Esophagus muscularis mucosa (tissue), 3 donors: ENCODE data around the gene HDAC1.

ENCODE experiments used
- CTCF ChIP-seq, 3 experiments: fragments of 200-600 bp in 2 of 3; fragments of 450-650 bp in 1 of 3; sonication (generic) in 2 of 3; IDR thresholded peaks; one replicate each; pipeline ENCODE4 v1.5.1; 2017 to 2019; ENCODE audit warnings: antibody characterized with exemption in 3 of 3, mild to moderate bottlenecking in 2 of 3, moderate library complexity in 1 of 3
- POLR2AphosphoS5 ChIP-seq, 2 donors: sonication (generic); formaldehyde crosslinking; IDR thresholded peaks; one replicate each; pipeline ENCODE4 v1.6.1; 2017; ENCODE audit warnings: antibody characterized with exemption in 2 of 2

GRCh38 chr1:32350785-32351398, 59.0 kb downstream of the HDAC1 start:
- TF ChIP-seq POLR2AphosphoS5 (IDR thresholded peaks at IDR 0.05) (no peak), CTCF (IDR thresholded peaks at IDR 0.05) (peak; percentile 70 to 75 (median 73))
